GM19395 (cell line): Measurements from ENCODE around the gene IFNA16.
"Not testable (repeated sequence)": the region's sequence is repeated elsewhere in the genome, so short reads cannot be mapped to it uniquely, and the experiment has no call there.

Experiments
- ATAC-seq: cut with Tn5 transposase; IDR thresholded peaks from one replicate; pipeline ENCODE4 v1.9.1; 2021; ENCODE audit warnings: mild to moderate bottlenecking, moderate library complexity; ENCODE audit not compliant: unreplicated experiment

IFNA16 gene

GRCh38 chr9:21202105-21202504 is 15.0 kb downstream of the IFNA16 start, which contains the start of gene IFNA7:
IFNA7 (minus strand) TSS chr9:21202205; CDS start chr9:21202165, 40 bp downstream.
- not testable (repeated sequence) for ATAC-seq

GRCh38 chr9:21194867-21195776 is 22.0 kb downstream of the IFNA16 start:
- ATAC-seq, result peak; percentile 99

GRCh38 chr9:21187487-21187886 is 29.6 kb downstream of the IFNA16 start, which contains the start of gene IFNA4:
IFNA4 (minus strand) TSS chr9:21187587; CDS start chr9:21187531, 56 bp downstream.
- ATAC-seq, result not testable (repeated sequence)

- peak; percentile 95 for ATAC-seq
Measured at GRCh38 chr9:21182810-21183736, 34.0 kb downstream of the IFNA16 start.

- no peak for ATAC-seq
Measured at GRCh38 chr9:21174671-21175070, 42.4 kb downstream of the IFNA16 start.

GRCh38 chr9:21172156-21172555 is 45.0 kb downstream of the IFNA16 start:
- ATAC-seq, result no peak

GRCh38 chr9:21171351-21171750 is 45.8 kb downstream of the IFNA16 start:
- ATAC-seq, result no peak

GRCh38 chr9:21166560-21166959 is 50.6 kb downstream of the IFNA16 start, which contains the start of gene IFNA21:
IFNA21 (minus strand) TSS chr9:21166660; CDS start chr9:21166612, 48 bp downstream.
- ATAC-seq, result not testable (repeated sequence)
